Glomerular endothelial cell (primary cell): ENCODE results near the gene DGAT2L6. TPM values are rescaled to one million over a fixed set of nuclear protein-coding genes. Genes with fewer than 3 reads are reported as not detected.
A peak's percentile ranks its signal among the peaks of the same experiment; 100 is the strongest.

Source experiments
- DNase-seq: peaks from one replicate; pipeline ENCODE4 v3.0.0-alpha.2; 2011; ENCODE audit warnings: low read depth, low spot score; ENCODE audit errors: extremely low read depth
- total RNA-seq: library from RNA; depleted of rRNA; stranded (reverse); fragments of >200 nt; gene quantifications from 2 replicates; pipeline ENCODE4 v1.2.3, GENCODE V29; 2015

The DGAT2L6 gene
- not detected in 2 replicates for total RNA-seq

DNA sequence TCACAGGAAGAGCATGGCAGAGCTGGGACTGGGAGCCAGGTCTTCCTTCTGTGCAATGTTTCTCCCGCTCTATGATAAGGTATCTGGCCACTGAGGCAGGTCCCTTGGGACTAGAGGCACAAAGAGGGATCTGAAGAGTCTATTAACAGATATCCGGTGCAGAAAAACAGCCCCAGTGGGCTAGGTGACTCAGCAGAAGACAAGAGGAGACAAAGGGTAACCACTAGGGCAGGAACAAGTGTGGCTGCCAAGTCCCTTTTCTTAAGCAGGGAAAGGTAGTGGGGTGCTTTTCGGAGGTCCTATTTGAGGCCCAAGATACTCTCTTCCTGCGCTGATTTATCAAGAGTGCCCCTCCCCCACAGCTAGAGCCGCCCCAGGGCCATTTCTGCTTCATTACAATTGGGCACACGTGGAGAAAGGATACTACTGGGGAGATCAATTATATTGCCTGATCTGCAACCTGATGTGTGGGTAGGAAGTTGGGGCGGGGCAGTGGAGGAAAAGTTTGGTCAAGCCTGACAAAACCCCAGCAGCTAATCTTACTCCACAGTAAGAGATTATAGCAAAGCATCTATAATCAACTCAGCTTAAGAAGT, at the start of gene DGAT2L6:
TSS of gene DGAT2L6 (plus strand) at position 546 of the 596 bp plus-strand sequence. CDS start 100 bp downstream, outside the sequence.
- no peak for DNase-seq

DNA sequence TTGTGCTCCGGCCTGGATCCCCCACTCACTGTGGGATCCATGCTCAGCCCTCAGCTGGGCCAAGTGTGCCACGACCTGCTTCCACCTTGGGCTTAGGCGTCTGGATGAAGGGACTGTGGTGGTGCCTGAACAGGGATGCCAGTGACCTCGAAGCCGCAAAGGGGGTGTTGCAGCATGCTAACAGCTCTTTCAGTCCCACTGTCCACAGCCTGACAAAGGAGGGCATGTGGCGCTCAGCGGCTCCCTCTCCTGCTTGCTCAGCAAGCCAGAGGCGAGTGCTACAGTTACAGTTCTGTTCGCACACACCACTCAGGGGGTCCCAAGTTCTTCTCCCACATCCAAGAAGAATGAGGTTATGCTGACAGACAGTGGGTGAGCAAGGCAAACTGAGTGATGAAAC, 49.2 kb upstream of the DGAT2L6 start:
- no peak for DNase-seq

GRCh38 chrX:70129816-70130215, 47.5 kb upstream of the DGAT2L6 start:
- DNase-seq = no peak

- DNase-seq = no peak
Observed at GRCh38 chrX:70132224-70132623, 45.1 kb upstream of the DGAT2L6 start.

- DNase-seq = no peak
Observed at GRCh38 chrX:70132877-70133302, 44.4 kb upstream of the DGAT2L6 start.

GRCh38 chrX:70133303-70134115, 43.8 kb upstream of the DGAT2L6 start, which contains the start of gene IGBP1:
Gene IGBP1 (plus strand): TSS chrX:70133447. CDS start chrX:70133948, 501 bp downstream.
- DNase-seq = peak; percentile 42

GRCh38 chrX:70134116-70134477, 43.2 kb upstream of the DGAT2L6 start:
- no peak for DNase-seq

- no peak for DNase-seq
Observed at GRCh38 chrX:70138622-70139021, 38.7 kb upstream of the DGAT2L6 start.

DNA sequence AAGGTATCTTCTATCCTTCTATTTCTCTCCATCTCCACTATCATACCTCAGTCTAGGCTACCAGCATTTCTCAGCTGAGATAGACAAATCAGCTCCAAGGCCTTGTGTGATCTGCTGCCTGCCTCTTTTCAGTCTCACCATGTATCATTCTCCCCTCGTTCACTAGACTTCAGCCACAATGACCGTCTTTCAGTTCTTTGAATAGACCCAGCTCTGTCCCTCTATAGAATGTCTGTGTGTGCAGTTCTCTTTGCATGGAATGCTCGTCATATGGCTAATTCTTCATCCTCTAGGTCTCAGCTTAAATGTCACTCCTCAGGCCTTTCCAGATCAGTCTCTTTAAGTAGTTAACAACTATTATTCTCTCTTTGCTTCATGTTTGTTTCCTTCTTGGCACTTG, 37.5 kb upstream of the DGAT2L6 start:
- no peak for DNase-seq

DNA sequence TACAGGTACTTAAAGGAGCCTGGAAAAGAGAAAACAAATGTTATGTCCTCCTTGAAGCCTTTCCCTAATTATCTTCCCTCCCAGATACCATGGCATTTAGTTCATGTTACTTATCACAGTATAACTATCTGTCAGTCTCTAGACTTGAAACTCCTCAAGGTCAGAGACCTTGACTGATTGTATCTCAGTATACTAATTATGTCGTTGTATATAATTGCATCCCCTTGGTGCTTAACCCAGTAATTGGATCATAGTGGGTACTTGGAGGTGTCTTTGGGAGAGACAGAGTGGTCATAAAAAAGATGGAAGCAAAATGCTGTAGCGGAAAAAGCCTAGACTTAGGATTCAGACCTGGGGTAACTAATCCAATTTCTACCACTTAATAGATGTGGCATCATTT, 35.9 kb upstream of the DGAT2L6 start:
- no peak for DNase-seq

- no peak for DNase-seq
Observed at GRCh38 chrX:70166601-70167590, 10.4 kb upstream of the DGAT2L6 start.

GRCh38 chrX:70168238-70169188, 8.8 kb upstream of the DGAT2L6 start:
- no peak for DNase-seq

GRCh38 chrX:70169281-70169680, 8.0 kb upstream of the DGAT2L6 start:
- DNase-seq = no peak

DNA sequence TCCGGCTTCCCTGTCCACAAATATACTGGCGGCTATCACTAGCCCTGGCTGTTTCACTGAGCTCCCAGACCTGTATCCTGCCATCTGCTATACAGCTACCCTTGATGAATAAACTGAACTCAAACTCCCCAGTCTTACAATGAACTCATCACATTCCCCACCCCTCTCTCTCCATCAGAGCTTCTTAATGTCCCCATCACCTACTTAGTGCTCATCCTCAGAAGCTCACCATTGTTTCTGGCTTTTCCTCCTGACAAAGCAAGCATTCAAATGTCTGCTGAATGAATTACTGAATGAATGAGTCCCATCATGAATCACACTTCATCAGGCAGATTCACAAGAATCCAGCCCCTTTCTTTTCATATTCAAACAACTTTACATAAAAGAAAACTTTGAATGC, 5.7 kb upstream of the DGAT2L6 start:
- no peak for DNase-seq

DNA sequence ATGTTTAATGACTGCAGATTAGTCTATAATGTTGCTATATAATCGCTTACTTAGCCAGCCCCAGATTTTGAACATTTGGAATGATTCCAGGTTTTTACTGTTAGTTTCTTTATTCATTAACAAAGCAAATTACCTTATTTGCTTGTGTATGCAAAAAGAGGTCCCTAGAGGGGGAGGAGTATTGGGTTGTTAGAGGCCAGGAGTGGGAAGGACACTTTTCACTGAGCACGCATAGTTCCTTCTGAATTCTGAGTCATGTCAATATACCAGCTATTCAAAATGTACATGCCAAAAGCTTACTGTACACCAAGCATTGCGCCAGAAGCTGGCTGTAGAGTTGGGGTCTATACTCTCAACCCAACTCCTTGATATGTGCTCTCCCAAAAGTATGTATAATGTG, 5.1 kb upstream of the DGAT2L6 start:
- no peak for DNase-seq

DNA sequence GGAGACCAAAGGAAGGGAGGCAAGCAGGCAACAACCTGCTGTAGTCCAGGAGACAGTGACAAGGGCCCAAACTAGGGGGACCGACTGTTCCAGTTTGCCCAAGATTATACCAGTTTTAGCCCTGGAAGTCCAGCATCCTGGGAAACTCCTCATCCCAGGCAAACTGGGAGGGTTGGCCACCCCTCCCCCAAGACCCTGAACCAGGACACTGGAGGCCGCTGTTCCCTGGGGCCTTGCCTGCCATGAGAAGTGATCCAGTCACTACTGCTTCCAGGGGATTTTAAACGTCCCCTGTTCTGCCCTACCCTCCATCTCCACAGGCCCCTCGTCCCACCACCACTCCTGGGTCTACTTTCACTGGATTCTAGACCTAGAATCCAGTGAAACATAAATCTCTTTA, 4.3 kb upstream of the DGAT2L6 start:
- DNase-seq = no peak

- DNase-seq = no peak
Observed at GRCh38 chrX:70174754-70175153, 2.5 kb upstream of the DGAT2L6 start.

DNA sequence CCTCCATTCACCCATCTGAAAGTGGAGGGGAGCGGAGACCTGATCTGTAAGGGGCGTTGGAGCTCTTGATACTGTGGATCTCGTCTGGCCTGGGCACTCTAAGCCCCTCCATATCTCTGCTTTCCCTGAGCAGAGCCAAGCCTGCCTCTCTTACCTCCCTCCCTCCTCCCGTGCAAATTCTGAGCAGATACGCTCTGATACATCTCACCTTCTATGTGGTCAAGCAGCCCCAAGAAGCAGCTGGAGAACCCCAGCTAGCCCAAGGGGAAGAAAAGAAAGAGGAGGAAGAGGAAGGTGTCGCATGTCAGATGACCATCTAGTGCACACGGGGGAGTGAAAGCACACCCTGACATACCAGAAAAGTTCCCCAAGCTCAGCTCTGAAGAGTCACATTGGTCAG, 1.9 kb upstream of the DGAT2L6 start:
- DNase-seq = no peak

DNA sequence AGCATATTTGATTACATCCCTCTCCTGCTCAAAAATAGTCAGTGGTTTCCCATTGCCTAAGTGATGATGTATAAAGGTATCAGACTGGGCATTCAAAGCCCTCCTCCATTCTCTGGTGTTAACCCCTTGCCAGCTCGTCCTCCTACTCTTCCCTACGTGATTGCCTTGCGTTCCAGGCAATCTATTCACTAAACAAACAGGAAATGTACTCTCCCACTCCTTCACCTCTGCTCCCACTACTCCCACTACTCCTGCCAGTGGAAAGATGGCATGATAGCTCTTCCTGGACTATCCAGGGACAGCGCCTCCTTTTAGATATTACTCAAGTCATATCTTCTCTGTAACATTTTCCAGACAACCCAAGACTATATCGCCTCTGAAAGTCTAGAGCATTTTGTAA, 5.8 kb downstream of the DGAT2L6 start:
- no peak for DNase-seq

- DNase-seq = no peak
Observed at GRCh38 chrX:70190225-70190624, 12.9 kb downstream of the DGAT2L6 start.
